ENCODE results near the gene ANKH.

ANKH gene

GRCh38 chr5:14735944-14736343 lies 135.6 kb downstream of the ANKH start:
- no peak for DNase-seq (ENCODE audit: low read depth)

- no peak for DNase-seq (ENCODE audit: low read depth)
These were observed 137.2 kb downstream of the ANKH start for GRCh38 chr5:14734396-14734795.

GRCh38 chr5:14733661-14734060 lies 137.9 kb downstream of the ANKH start:
- no peak for DNase-seq (ENCODE audit: low read depth)

- no peak for DNase-seq (ENCODE audit: low read depth)
These were observed 138.6 kb downstream of the ANKH start for GRCh38 chr5:14732991-14733390.

- no peak for DNase-seq (ENCODE audit: low read depth)
These were observed 140.7 kb downstream of the ANKH start for GRCh38 chr5:14730881-14731280.

- no peak for DNase-seq (ENCODE audit: low read depth)
These were observed 141.1 kb downstream of the ANKH start for GRCh38 chr5:14730466-14730865.

- DNase-seq (ENCODE audit: low read depth): no peak
These were observed 141.9 kb downstream of the ANKH start for GRCh38 chr5:14729448-14730385.

GRCh38 chr5:14728459-14728938 lies 143.1 kb downstream of the ANKH start:
- DNase-seq (ENCODE audit: low read depth): no peak

GRCh38 chr5:14727928-14728458 lies 143.6 kb downstream of the ANKH start:
- no peak for DNase-seq (ENCODE audit: low read depth)

GRCh38 chr5:14727428-14727865 lies 144.1 kb downstream of the ANKH start:
- peak; percentile 74 for DNase-seq (ENCODE audit: low read depth)

- DNase-seq (ENCODE audit: low read depth): peak; percentile 64
These were observed 145.3 kb downstream of the ANKH start for GRCh38 chr5:14726066-14726838.

GRCh38 chr5:14724633-14725032 lies 146.9 kb downstream of the ANKH start:
- no peak for DNase-seq (ENCODE audit: low read depth)

- no peak for DNase-seq (ENCODE audit: low read depth)
These were observed 147.9 kb downstream of the ANKH start for GRCh38 chr5:14723701-14724132.

- DNase-seq (ENCODE audit: low read depth): no peak
These were observed 148.7 kb downstream of the ANKH start for GRCh38 chr5:14722923-14723322.

- DNase-seq (ENCODE audit: low read depth): peak; percentile 28
These were observed 149.5 kb downstream of the ANKH start for GRCh38 chr5:14721990-14722656.

- DNase-seq (ENCODE audit: low read depth): peak; percentile 91
These were observed 151.2 kb downstream of the ANKH start for GRCh38 chr5:14720236-14720923.

GRCh38 chr5:14718778-14719177 lies 152.8 kb downstream of the ANKH start:
- no peak for DNase-seq (ENCODE audit: low read depth)

- no peak for DNase-seq (ENCODE audit: low read depth)
These were observed 154.5 kb downstream of the ANKH start for GRCh38 chr5:14716755-14717752.

- peak; percentile 61 for DNase-seq (ENCODE audit: low read depth)
These were observed 156.1 kb downstream of the ANKH start for GRCh38 chr5:14715481-14715880.

GRCh38 chr5:14714706-14715105 lies 156.9 kb downstream of the ANKH start:
- DNase-seq (ENCODE audit: low read depth): no peak
